H9 (cell line): ENCODE data around the gene R3HDM2. TPM values are rescaled to one million over a fixed set of nuclear protein-coding genes. Genes with fewer than 3 reads are reported as not detected.
A peak's percentile ranks its signal among the peaks of the same experiment; 100 is the strongest.

Experiments
- DNase-seq: peaks from one replicate; pipeline ENCODE4 v3.0.0-alpha.2; 2017
- H2AFZ ChIP-seq: one replicate; pipeline ENCODE4 v1.6.1; 2013; ENCODE audit warnings: mild to moderate bottlenecking, low read length, control low read depth, moderate library complexity
- H2AK5ac ChIP-seq: 2 replicates; pipeline ENCODE4 v1.6.1; 2013; ENCODE audit warnings: low read length, control low read depth, mixed read lengths; ENCODE audit not compliant: insufficient read length
- H2BK120ac ChIP-seq: one replicate; pipeline ENCODE4 v1.6.1; 2013; ENCODE audit warnings: low read depth, mild to moderate bottlenecking, low read length, control low read depth, inconsistent platforms; ENCODE audit not compliant: poor library complexity, severe bottlenecking
- H2BK12ac ChIP-seq: 2 replicates; pipeline ENCODE4 v1.6.1; 2013; ENCODE audit warnings: low read length, control low read depth, mixed read lengths, low read depth; ENCODE audit not compliant: insufficient read length
- H2BK15ac ChIP-seq: 2 replicates; pipeline ENCODE4 v1.6.1; 2013; ENCODE audit warnings: low read depth, low read length, control low read depth
- H2BK20ac ChIP-seq: one replicate; pipeline ENCODE4 v1.6.1; 2013; ENCODE audit warnings: low read depth, mild to moderate bottlenecking, low read length, control low read depth, inconsistent platforms; ENCODE audit not compliant: poor library complexity, severe bottlenecking
- H2BK5ac ChIP-seq: 2 replicates; pipeline ENCODE4 v1.6.1; 2013; ENCODE audit warnings: low read length, control low read depth, mixed read lengths; ENCODE audit not compliant: insufficient read length
- H3K14ac ChIP-seq: 2 replicates; pipeline ENCODE4 v1.6.1; 2013; ENCODE audit warnings: low read length, control low read depth; ENCODE audit not compliant: insufficient read depth
- H3K18ac ChIP-seq: 2 replicates; pipeline ENCODE4 v1.6.1; 2013; ENCODE audit warnings: low read depth, mild to moderate bottlenecking, mixed read lengths, low read length, control low read depth; ENCODE audit not compliant: insufficient read length
- H3K23ac ChIP-seq: 2 replicates; pipeline ENCODE4 v1.6.1; 2013; ENCODE audit warnings: low read length, control low read depth, mixed read lengths, low read depth; ENCODE audit not compliant: insufficient read length
- H3K23me2 ChIP-seq: 2 replicates; pipeline ENCODE4 v1.6.1; 2013; ENCODE audit warnings: low read depth, mild to moderate bottlenecking, mixed read lengths, low read length, control low read depth; ENCODE audit not compliant: insufficient read length, poor library complexity, severe bottlenecking
- H3K27ac ChIP-seq: 2 replicates; pipeline ENCODE4 v1.5.1; 2013; ENCODE audit warnings: low read length, control low read depth, mixed read lengths, low read depth; ENCODE audit not compliant: insufficient read length
- H3K27me3 ChIP-seq: 2 replicates; pipeline ENCODE4 v1.6.1; 2013; ENCODE audit warnings: low read length, control low read depth, inconsistent platforms; ENCODE audit not compliant: insufficient read depth
- H3K4ac ChIP-seq: 2 replicates; pipeline ENCODE4 v1.6.1; 2013; ENCODE audit warnings: low read depth, mild to moderate bottlenecking, control low read depth, inconsistent platforms, low read length, moderate library complexity
- H3K4me1 ChIP-seq: 2 replicates; pipeline ENCODE4 v1.6.1; 2013; ENCODE audit warnings: low read length, control low read depth, inconsistent platforms; ENCODE audit not compliant: insufficient read depth
- H3K4me2 ChIP-seq: 2 replicates; pipeline ENCODE4 v1.6.1; 2013; ENCODE audit warnings: low read length, control low read depth, mixed read lengths; ENCODE audit not compliant: insufficient read length, insufficient read depth
- H3K56ac ChIP-seq: 2 replicates; pipeline ENCODE4 v1.6.1; 2013; ENCODE audit warnings: low read depth, mild to moderate bottlenecking, mixed read lengths, low read length, control low read depth; ENCODE audit not compliant: insufficient read length
- H3K79me1 ChIP-seq: 2 replicates; pipeline ENCODE4 v1.6.1; 2013; ENCODE audit warnings: low read depth, mild to moderate bottlenecking, moderate library complexity, low read length, control low read depth, inconsistent platforms; ENCODE audit not compliant: insufficient read depth, poor library complexity, severe bottlenecking
- H3K79me2 ChIP-seq: 2 replicates; pipeline ENCODE4 v1.6.1; 2013; ENCODE audit warnings: low read length, control low read depth, inconsistent platforms; ENCODE audit not compliant: insufficient read depth
- H3K9ac ChIP-seq: 2 replicates; pipeline ENCODE4 v1.6.1; 2013; ENCODE audit warnings: low read length, control low read depth, mixed read lengths; ENCODE audit not compliant: insufficient read length; ENCODE audit errors: extremely low read depth
- H3K9me3 ChIP-seq: one replicate; pipeline ENCODE4 v1.6.1; 2013; ENCODE audit warnings: low read depth, low read length, inconsistent platforms; ENCODE audit not compliant: control insufficient read depth
- H3T11ph ChIP-seq: one replicate; pipeline ENCODE4 v1.6.1; 2013; ENCODE audit warnings: mild to moderate bottlenecking, low read length, control low read depth, inconsistent platforms
- H4K20me1 ChIP-seq: one replicate; pipeline ENCODE4 v1.6.1; 2013; ENCODE audit not compliant: control insufficient read depth, insufficient read length, insufficient read depth
- H4K5ac ChIP-seq: 2 replicates; pipeline ENCODE4 v1.6.1; 2013; ENCODE audit warnings: low read depth, mild to moderate bottlenecking, mixed read lengths, low read length, control low read depth; ENCODE audit not compliant: insufficient read length
- H4K8ac ChIP-seq: replicated peaks from 2 replicates; pipeline ENCODE4 v1.6.1; 2013; ENCODE audit warnings: low read length, control low read depth, mixed read lengths, low read depth; ENCODE audit not compliant: insufficient read length
- H4K91ac ChIP-seq: 2 replicates; pipeline ENCODE4 v1.6.1; 2013; ENCODE audit warnings: low read depth, mild to moderate bottlenecking, moderate library complexity, mixed read lengths, low read length, control low read depth; ENCODE audit not compliant: insufficient read length
- H3K27ac Mint-ChIP-seq, 3 experiments: 2 replicates in 2 of 3; 3 replicates in 1 of 3; pipeline ENCODE4 v1.8.0; 2020 to 2021; ENCODE audit warnings: mixed read lengths in 3 of 3, mild to moderate bottlenecking in 1 of 3, moderate library complexity in 1 of 3
- H3K27me3 Mint-ChIP-seq: 2 replicates; pipeline ENCODE4 v1.8.0; 2021; ENCODE audit warnings: low read depth, mild to moderate bottlenecking, moderate library complexity, mixed read lengths
- H3K36me3 Mint-ChIP-seq, 3 experiments: 2 replicates in 2 of 3; 3 replicates in 1 of 3; pipeline ENCODE4 v1.8.0; 2020 to 2021; ENCODE audit warnings: low read depth in 3 of 3, mixed read lengths in 3 of 3; ENCODE audit not compliant: insufficient read depth in 1 of 3
- H3K4me1 Mint-ChIP-seq, 2 experiments: 2 replicates each; pipeline ENCODE4 v1.8.0; 2020; ENCODE audit warnings: mixed read lengths in 2 of 2
- H3K4me3 Mint-ChIP-seq, 2 experiments: 2 replicates in 1 of 2; 3 replicates in 1 of 2; pipeline ENCODE4 v1.8.0; 2020 to 2021; ENCODE audit warnings: mild to moderate bottlenecking in 2 of 2, mixed read lengths in 2 of 2, moderate library complexity in 1 of 2
- H3K9me3 Mint-ChIP-seq, 2 experiments: 2 replicates in 1 of 2; 3 replicates in 1 of 2; pipeline ENCODE4 v1.8.0; 2020; ENCODE audit warnings: mild to moderate bottlenecking in 2 of 2, mixed read lengths in 2 of 2, moderate library complexity in 1 of 2
- CTCF ChIP-seq: fragments of 200-600 bp; sonication (generic); conservative IDR thresholded peaks from 3 replicates; pipeline ENCODE4 v1.8.0; 2021; ENCODE audit warnings: antibody characterized with exemption, mild to moderate bottlenecking
- WGBS: extraction: QIAGEN DNeasy Blood & Tissue Kit; methylation state at CpG from one replicate; pipeline ENCODE4 v1.1.7; 2013; ENCODE audit warnings: missing lambda C conversion rate, low lambda C conversion rate, mixed read lengths; ENCODE audit not compliant: insufficient read length; ENCODE audit errors: extremely low coverage; 5-methylcytosine and 5-hydroxymethylcytosine counted together
- total RNA-seq: library from RNA; stranded (reverse); gene quantifications from 2 replicates; pipeline ENCODE4 v1.2.1, GENCODE V29; 2021

R3HDM2 gene
- total RNA-seq, 1 experiment from 2014 or later, result 43.9 TPM

GRCh38 chr12:57238854-57239554, 191.8 kb downstream of the R3HDM2 start:
- Histone ChIP-seq H3K23ac (no peak overlapping the region), H3K9me3 (no peaks in the 10 kb centered on the region), H3K27ac (no peak overlapping the region), H3K27me3 (peaks cover 56% of the 10 kb centered on the region), H2BK12ac (no peak overlapping the region), H4K8ac (no peak overlapping the region), H3K14ac (no peak overlapping the region), H3K79me2 (no peaks in the 10 kb centered on the region), H3K23me2 (peaks cover 29% of the 10 kb centered on the region), H3K4ac (no peak overlapping the region), H4K91ac (no peak overlapping the region), H2AFZ (no peak overlapping the region), H3K56ac (no peak overlapping the region), H4K5ac (no peak overlapping the region), H3K79me1 (no peaks in the 10 kb centered on the region), H3K4me2 (peak overlapping the region; percentile 82), H2BK20ac (no peak overlapping the region), H3K18ac (no peak overlapping the region), H3K9ac (peak overlapping the region; percentile 16), H4K20me1 (peaks cover 4% of the 10 kb centered on the region), H2BK120ac (no peak overlapping the region), H2BK15ac (no peak overlapping the region), H2AK5ac (no peak overlapping the region), H3T11ph (no peak overlapping the region), H3K4me1 (no peaks in the 10 kb centered on the region), H2BK5ac (no peak overlapping the region)
- H3K27me3 Mint-ChIP-seq, result peaks cover 85% of the 10 kb centered on the region
- TF ChIP-seq CTCF, result peak; percentile 100
- no CpG with 5 or more reads among the region's 47 CpGs for WGBS
- peak overlapping the region in 2 of 3 experiments; percentile 33 to 94; a peak in 3 of 7 replicates for H3K27ac Mint-ChIP-seq
- H3K4me1 Mint-ChIP-seq, result peaks cover 58 to 74% of the 10 kb centered on the region in 2 experiments
- DNase-seq, result peak; percentile 93
- H3K4me3 Mint-ChIP-seq, result peak overlapping the region; percentile 72 to 87
- peaks cover 8 to 10% (median 8%) of the 10 kb centered on the region in 3 experiments for H3K36me3 Mint-ChIP-seq
- H3K9me3 Mint-ChIP-seq, result no peaks in the 10 kb centered on the region
